T-helper 1 cell treated with Interleukin-12 subunit alpha and Interleukin-12 subunit beta and Interleukin-4 antibody, amounts not matched to agents 30 μg/mL and 1 μg/mL, for 36 hours (primary cell): Measurements from ENCODE around the gene CCL13.
"Not testable (repeated sequence)": the region's sequence is repeated elsewhere in the genome, so short reads cannot be mapped to it uniquely, and the experiment has no call there.

ENCODE experiments used
- H3K27ac Mint-ChIP-seq: one replicate; pipeline ENCODE4 v1.8.0; 2021; ENCODE audit warnings: mild to moderate bottlenecking, mixed read lengths
- H3K27me3 Mint-ChIP-seq: one replicate; pipeline ENCODE4 v1.8.0; 2021; ENCODE audit warnings: low read depth, mixed read lengths
- H3K36me3 Mint-ChIP-seq: one replicate; pipeline ENCODE4 v1.8.0; 2021; ENCODE audit warnings: low read depth, mixed read lengths
- H3K4me1 Mint-ChIP-seq: one replicate; pipeline ENCODE4 v1.8.0; 2021; ENCODE audit warnings: low read depth, mixed read lengths
- H3K4me3 Mint-ChIP-seq: one replicate; pipeline ENCODE4 v1.8.0; 2021; ENCODE audit warnings: mild to moderate bottlenecking, moderate library complexity, mixed read lengths
- H3K9me3 Mint-ChIP-seq: one replicate; pipeline ENCODE4 v1.8.0; 2021; ENCODE audit warnings: mixed read lengths

CCL13 gene

GRCh38 chr17:34356194-34356593 lies at the start of gene CCL13:
Gene CCL13, plus strand, starts transcription at chr17:34356480. Its CDS starts 47 bp downstream, at chr17:34356527.
- H3K9me3 Mint-ChIP-seq: no peaks in the 10 kb centered on the region
- no peak within 1 kb of the TSS for H3K4me3 Mint-ChIP-seq
- H3K36me3 Mint-ChIP-seq: no peaks in the 10 kb centered on the region
- no peak within 1 kb of the TSS for H3K27ac Mint-ChIP-seq
- H3K27me3 Mint-ChIP-seq: peaks cover 46% of the 10 kb centered on the region
- H3K4me1 Mint-ChIP-seq: peaks cover 6% of the 10 kb centered on the region

- Mint-ChIP-seq H3K36me3 (no peaks in the 10 kb centered on the region), H3K4me3 (peak overlapping the region; percentile 38), H3K27me3 (peaks cover 17% of the 10 kb centered on the region), H3K9me3 (no peaks in the 10 kb centered on the region), H3K27ac (peak overlapping the region; percentile 32), H3K4me1 (peaks cover 38% of the 10 kb centered on the region)
These were observed 49.2 kb upstream of the CCL13 start for GRCh38 chr17:34307110-34307509.

GRCh38 chr17:34308371-34308770 lies 47.9 kb upstream of the CCL13 start:
- peaks cover 30% of the 10 kb centered on the region for H3K27me3 Mint-ChIP-seq
- no peaks in the 10 kb centered on the region for H3K36me3 Mint-ChIP-seq
- H3K4me3 Mint-ChIP-seq: no peak overlapping the region
- peaks cover 36% of the 10 kb centered on the region for H3K4me1 Mint-ChIP-seq
- peak overlapping the region; percentile 18 for H3K27ac Mint-ChIP-seq
- no peaks in the 10 kb centered on the region for H3K9me3 Mint-ChIP-seq

GRCh38 chr17:34311291-34311690 lies 45.0 kb upstream of the CCL13 start:
- Mint-ChIP-seq H3K27me3 (peaks cover 51% of the 10 kb centered on the region), H3K4me1 (peaks cover 26% of the 10 kb centered on the region), H3K36me3 (no peaks in the 10 kb centered on the region), H3K4me3 (no peak overlapping the region), H3K9me3 (no peaks in the 10 kb centered on the region), H3K27ac (no peak overlapping the region)

- H3K27me3 Mint-ChIP-seq: peaks cover 53% of the 10 kb centered on the region
- H3K27ac Mint-ChIP-seq: no peak overlapping the region
- H3K36me3 Mint-ChIP-seq: no peaks in the 10 kb centered on the region
- no peaks in the 10 kb centered on the region for H3K9me3 Mint-ChIP-seq
- peaks cover 20% of the 10 kb centered on the region for H3K4me1 Mint-ChIP-seq
- H3K4me3 Mint-ChIP-seq: no peak overlapping the region
These were observed 44.2 kb upstream of the CCL13 start for GRCh38 chr17:34312080-34312479.

GRCh38 chr17:34313164-34313563 lies 43.1 kb upstream of the CCL13 start:
- no peaks in the 10 kb centered on the region for H3K36me3 Mint-ChIP-seq
- H3K9me3 Mint-ChIP-seq: no peaks in the 10 kb centered on the region
- no peak overlapping the region for H3K4me3 Mint-ChIP-seq
- H3K27me3 Mint-ChIP-seq: peaks cover 56% of the 10 kb centered on the region
- no peak overlapping the region for H3K27ac Mint-ChIP-seq
- peaks cover 9% of the 10 kb centered on the region for H3K4me1 Mint-ChIP-seq

GRCh38 chr17:34314279-34314678 lies 42.0 kb upstream of the CCL13 start:
- no peak overlapping the region for H3K4me3 Mint-ChIP-seq
- peaks cover 59% of the 10 kb centered on the region for H3K27me3 Mint-ChIP-seq
- H3K4me1 Mint-ChIP-seq: peaks cover 3% of the 10 kb centered on the region
- no peak overlapping the region for H3K27ac Mint-ChIP-seq
- no peaks in the 10 kb centered on the region for H3K9me3 Mint-ChIP-seq
- H3K36me3 Mint-ChIP-seq: no peaks in the 10 kb centered on the region

GRCh38 chr17:34318474-34318873 lies 37.8 kb upstream of the CCL13 start:
- Mint-ChIP-seq H3K4me1 (no peaks in the 10 kb centered on the region), H3K9me3 (no peaks in the 10 kb centered on the region), H3K4me3 (no peak overlapping the region), H3K27me3 (peaks cover 45% of the 10 kb centered on the region), H3K36me3 (no peaks in the 10 kb centered on the region), H3K27ac (no peak overlapping the region)

- Mint-ChIP-seq H3K4me1 (no peaks in the 10 kb centered on the region), H3K27me3 (peaks cover 46% of the 10 kb centered on the region), H3K9me3 (no peaks in the 10 kb centered on the region), H3K4me3 (no peak within 1 kb of the TSS), H3K27ac (no peak within 1 kb of the TSS), H3K36me3 (no peaks in the 10 kb centered on the region)
These were observed 37.2 kb upstream of the CCL13 start, which contains the start of gene CCL8 for GRCh38 chr17:34319039-34319483. Gene CCL8, plus strand, starts transcription at chr17:34319435. Its CDS starts 67 bp downstream, at chr17:34319502.

GRCh38 chr17:34321964-34322363 lies 34.3 kb upstream of the CCL13 start:
- no peaks in the 10 kb centered on the region for H3K36me3 Mint-ChIP-seq
- H3K9me3 Mint-ChIP-seq: no peaks in the 10 kb centered on the region
- no peaks in the 10 kb centered on the region for H3K4me1 Mint-ChIP-seq
- H3K4me3 Mint-ChIP-seq: no peak overlapping the region
- H3K27ac Mint-ChIP-seq: no peak overlapping the region
- peaks cover 45% of the 10 kb centered on the region for H3K27me3 Mint-ChIP-seq

- H3K4me1 Mint-ChIP-seq, H3K27ac Mint-ChIP-seq, H3K4me3 Mint-ChIP-seq, H3K36me3 Mint-ChIP-seq, H3K9me3 Mint-ChIP-seq: not testable (repeated sequence)
- peaks cover 64% of the 10 kb centered on the region for H3K27me3 Mint-ChIP-seq
These were observed 28.7 kb upstream of the CCL13 start for GRCh38 chr17:34327580-34327979.

GRCh38 chr17:34337701-34338100 lies 18.6 kb upstream of the CCL13 start:
- no peak overlapping the region for H3K27ac Mint-ChIP-seq
- no peak overlapping the region for H3K4me3 Mint-ChIP-seq
- H3K36me3 Mint-ChIP-seq: no peaks in the 10 kb centered on the region
- no peaks in the 10 kb centered on the region for H3K4me1 Mint-ChIP-seq
- no peaks in the 10 kb centered on the region for H3K9me3 Mint-ChIP-seq
- H3K27me3 Mint-ChIP-seq: peaks cover 66% of the 10 kb centered on the region

- Mint-ChIP-seq H3K4me1 (no peaks in the 10 kb centered on the region), H3K27me3 (peaks cover 72% of the 10 kb centered on the region), H3K27ac (no peak overlapping the region), H3K9me3 (no peaks in the 10 kb centered on the region), H3K4me3 (no peak overlapping the region), H3K36me3 (no peaks in the 10 kb centered on the region)
These were observed 17.0 kb upstream of the CCL13 start for GRCh38 chr17:34339138-34339770.

- Mint-ChIP-seq H3K27me3 (peaks cover 62% of the 10 kb centered on the region), H3K27ac (no peak overlapping the region), H3K4me1 (no peaks in the 10 kb centered on the region), H3K4me3 (no peak overlapping the region), H3K9me3 (no peaks in the 10 kb centered on the region), H3K36me3 (no peaks in the 10 kb centered on the region)
These were observed 14.4 kb upstream of the CCL13 start for GRCh38 chr17:34341916-34342315.

GRCh38 chr17:34347063-34347462 lies 9.2 kb upstream of the CCL13 start:
- H3K4me1 Mint-ChIP-seq: no peaks in the 10 kb centered on the region
- H3K27me3 Mint-ChIP-seq: peaks cover 65% of the 10 kb centered on the region
- H3K27ac Mint-ChIP-seq: no peak overlapping the region
- no peak overlapping the region for H3K4me3 Mint-ChIP-seq
- H3K9me3 Mint-ChIP-seq: no peaks in the 10 kb centered on the region
- no peaks in the 10 kb centered on the region for H3K36me3 Mint-ChIP-seq

GRCh38 chr17:34349751-34350150 lies 6.5 kb upstream of the CCL13 start:
- H3K27me3 Mint-ChIP-seq: peaks cover 66% of the 10 kb centered on the region
- H3K27ac Mint-ChIP-seq: no peak overlapping the region
- no peak overlapping the region for H3K4me3 Mint-ChIP-seq
- H3K4me1 Mint-ChIP-seq: no peaks in the 10 kb centered on the region
- no peaks in the 10 kb centered on the region for H3K36me3 Mint-ChIP-seq
- H3K9me3 Mint-ChIP-seq: no peaks in the 10 kb centered on the region
